NCI-H146 treated with DMSO at 0.1 percent for 48 hours (cell line): ENCODE data around the gene SIN3B.

Experiments
- DNase-seq: peaks from one replicate; lab custom pipeline; 2025; ENCODE audit not compliant: unreplicated experiment; lab: John Stamatoyannopoulos, UW

SIN3B gene

DNA sequence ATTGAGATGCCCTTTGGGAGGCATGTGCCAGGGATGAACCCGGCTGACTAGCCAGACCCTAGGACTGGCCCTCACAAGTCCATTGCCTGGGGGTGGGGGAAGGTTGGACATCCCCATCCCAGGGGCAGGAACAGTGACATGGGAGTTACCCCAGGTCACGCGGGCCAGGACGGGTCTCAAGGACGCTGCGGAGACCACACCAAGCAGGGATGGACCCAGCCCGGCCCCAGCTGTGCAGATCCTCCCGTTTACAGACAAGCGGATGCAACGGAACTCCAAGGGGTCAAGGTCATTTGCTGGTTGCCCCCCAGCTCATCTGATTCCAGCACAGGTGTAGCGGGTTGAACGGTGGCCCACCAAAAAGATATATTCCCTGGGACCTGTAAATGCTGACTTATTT lies 79.6 kb downstream of the SIN3B start:
- DNase-seq: no peak

DNA sequence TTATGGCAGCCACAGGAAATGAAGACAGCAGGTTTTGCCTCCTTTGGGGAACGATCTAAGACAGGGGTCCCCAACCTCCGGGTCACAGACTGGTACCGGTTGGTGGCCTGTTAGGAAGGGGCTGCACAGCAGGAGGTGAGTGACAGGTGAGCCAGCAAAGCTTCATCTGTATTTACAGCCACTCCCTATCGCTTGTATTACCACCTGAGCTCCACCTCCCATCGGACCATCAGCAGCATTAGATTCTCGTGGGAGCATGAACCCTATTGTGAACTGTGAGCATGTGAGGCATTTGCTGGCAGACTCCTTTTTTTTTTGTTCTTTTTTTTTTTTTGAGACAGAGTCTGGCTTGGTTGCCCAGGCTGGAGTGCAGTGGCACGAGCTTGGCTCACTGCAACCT lies 81.8 kb downstream of the SIN3B start:
- no peak for DNase-seq

DNA sequence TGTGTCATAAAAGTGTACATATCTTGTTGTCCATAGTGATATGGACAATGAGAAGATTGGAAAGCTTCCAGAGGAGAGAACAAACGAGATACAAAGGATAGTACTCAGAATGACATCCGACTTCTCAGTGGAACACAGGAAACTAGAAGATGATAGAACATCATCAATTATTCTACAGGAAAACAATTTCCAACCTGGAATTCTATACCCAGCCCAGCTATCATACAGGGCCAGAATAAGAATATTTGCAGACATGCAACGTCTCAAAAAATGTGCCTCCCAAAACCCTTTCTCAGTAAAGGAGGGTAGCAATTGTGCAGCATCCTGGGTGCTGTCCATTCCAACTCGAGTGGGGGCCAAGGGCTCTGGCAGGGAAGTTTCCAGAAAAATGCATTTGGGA lies 83.6 kb downstream of the SIN3B start:
- no peak for DNase-seq

DNA sequence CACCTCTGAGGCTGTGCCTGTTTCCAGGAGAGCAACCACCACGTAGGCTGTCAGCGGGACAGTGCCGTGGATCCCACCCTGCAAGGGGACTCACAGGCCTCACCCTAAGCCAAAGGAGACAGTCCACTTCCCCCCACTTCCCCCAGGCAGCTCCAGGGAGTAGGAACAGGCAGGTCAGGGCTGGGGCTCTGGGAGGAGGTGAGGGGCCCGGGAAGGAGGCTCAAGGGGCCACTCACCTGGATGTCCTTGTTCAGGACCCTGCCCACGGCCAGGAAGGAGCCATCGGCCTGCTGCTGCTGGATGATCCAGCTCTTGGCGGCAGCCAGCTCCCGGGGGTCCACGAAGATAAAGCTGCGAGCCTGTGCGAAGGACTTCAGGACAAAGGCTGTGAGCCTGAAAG lies 85.2 kb downstream of the SIN3B start:
- DNase-seq: no peak

DNA sequence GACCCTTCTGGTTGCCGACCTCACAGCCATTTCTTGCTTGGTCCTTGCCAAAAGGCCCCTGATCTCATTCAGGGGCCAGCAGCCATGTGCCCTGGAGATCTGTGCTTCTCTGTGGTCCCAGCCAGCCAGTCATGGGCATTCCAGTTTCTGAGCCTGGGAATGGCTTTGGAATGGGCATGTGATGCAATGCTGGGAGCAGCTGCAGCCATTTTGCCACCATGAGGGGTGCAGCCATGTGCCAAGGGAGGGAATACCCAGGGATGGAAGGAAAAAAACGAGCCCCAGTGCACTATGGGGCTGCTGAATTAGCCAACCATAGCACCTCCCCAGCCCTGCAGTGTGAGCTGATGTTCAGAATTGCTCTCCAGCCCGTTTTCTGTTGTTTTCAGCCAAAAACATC lies 85.9 kb downstream of the SIN3B start:
- no peak for DNase-seq

DNA sequence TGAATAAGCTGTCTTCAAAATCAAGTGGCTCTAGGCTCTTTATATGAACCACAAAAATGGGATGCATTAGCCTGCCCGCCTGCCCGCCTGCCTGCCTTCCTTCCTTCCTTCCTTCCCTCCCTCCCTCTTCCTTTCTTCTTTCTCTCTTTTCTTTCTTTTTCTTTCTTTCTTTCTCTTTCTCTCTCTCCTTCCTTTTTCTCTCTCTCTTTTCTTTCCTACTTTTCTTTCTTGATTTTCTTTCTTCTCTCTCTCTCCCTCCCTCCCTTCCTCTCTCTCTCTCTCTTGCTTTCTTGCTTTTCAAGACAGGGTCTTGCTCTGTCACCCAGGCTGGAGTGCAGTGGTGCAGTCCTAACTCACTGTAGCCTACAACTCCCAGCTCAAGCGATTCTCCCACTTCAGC lies 86.5 kb downstream of the SIN3B start:
- DNase-seq: no peak

DNA sequence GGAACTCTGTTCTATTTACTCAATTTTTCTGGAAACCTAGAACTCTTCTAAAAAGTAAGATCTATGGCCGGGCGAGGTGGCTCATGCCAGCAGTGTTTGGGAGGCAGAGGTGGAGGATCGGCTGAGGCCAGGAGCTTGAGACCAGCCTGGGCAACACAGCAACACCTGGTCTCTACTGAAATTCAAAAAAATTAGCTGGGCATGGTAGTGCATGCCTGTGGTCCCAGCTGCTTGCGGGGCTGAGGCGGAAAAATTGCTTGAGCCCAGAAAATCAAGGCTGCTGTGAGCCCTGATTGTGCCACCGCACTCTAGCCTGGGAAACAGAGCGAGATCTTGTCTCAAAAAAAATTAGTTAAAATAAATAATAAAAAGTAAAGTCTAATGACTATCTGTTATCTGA lies 88.2 kb downstream of the SIN3B start:
- DNase-seq: no peak

DNA sequence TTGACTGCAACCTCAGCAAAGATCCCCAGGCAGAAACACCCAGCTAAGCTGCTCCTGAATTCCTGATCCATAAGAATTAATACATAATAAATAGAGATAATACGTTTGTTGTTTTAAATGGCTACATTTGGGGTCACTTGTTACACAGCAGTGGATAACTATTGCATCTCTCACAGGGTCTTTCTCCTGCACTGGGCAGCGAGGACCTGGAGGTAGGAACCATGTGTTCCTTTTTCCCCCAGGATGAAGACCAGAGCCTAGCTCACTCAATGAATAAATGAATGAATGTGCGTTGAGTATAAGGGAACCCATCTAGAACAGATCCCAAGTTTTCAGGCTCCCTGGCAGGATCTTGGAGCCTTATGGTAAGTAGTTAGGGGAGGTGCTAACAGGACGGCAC lies 90.3 kb downstream of the SIN3B start:
- DNase-seq: no peak

DNA sequence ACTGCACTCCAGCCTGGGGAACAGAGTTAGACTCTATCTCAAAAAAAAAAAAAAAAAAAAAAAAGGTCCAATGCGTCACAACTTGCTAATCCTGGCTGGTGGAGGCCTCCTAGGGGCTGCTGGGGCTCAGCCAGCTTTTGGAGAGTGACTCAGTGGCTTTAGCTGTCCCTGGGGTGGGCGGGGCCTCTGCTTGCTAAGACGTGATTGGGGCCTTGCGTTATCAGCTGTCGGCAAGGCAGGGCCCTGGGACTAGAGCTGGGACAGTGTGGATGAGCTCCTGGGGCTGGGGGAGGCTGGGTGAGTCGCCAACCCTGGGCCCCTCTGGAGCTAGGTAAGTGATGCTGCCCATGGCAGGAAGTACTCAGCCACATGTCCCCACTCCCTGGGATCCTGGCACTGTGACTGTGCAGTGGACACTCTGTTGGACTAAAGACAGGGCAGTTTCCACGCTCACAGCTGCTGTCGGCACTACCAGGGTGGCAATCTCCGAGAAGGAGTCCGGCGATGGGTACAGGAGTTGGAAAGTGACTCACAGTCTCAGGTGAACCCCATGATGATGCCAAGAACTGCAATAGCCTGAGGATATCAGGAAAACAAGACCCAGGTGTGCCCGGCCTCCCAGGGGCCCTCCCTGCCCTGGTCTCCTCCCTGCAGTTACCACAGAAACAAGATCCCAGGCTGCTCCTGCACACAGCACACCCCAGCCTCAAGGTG lies 91.8 kb downstream of the SIN3B start:
- DNase-seq: no peak

DNA sequence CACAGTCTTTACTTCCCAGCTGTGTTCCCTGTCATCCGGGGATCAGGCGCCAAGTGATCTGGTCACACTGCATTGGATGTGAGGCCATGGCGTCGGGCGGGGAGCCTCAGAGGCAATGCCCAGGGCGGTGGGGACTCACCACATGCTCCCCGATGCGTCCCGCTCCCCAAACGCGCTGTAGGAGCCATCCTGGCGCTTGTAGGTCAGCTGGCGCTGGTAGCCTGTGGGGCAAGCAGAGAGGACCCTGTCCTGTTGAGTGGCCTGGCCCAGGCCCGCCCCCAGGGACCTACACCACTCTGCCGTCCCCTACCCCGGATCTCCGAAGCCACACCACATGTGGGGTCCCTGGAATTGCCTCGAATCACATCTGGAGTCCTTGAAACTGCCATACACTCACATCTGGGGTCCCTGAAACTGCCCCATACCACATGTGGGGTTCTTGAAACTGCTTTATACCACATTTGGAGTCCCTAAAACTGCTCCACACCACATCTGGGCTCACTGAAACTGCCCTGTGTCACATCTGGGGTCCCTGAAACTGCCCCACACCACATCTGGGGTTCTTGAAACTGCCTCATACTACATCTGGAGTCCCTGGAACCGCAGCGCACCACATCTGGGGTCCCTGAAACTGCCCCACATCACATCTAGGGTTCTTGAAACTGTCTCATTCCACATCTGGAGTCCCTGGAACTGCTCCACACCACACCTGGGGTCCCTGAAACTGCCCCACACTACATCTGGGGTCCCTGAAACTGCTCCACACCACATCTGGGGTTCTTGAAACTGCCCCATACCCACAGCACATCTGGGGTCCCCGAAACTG lies 92.8 kb downstream of the SIN3B start:
- DNase-seq: no peak

DNA sequence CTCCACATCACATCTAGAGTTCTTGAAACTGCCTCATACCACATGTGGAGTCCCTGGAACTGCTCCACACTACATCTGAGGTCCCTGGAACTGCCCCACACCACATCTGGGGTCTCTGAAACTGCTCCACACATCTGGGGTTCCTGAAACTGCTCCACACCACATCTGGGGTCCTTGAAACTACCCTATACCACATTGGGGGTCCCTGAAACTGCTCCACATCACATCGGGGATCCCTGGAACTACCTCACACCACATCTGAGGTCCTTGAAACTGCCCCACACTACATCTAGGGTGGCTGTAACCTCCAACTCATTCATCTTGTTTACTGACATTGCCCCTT lies 93.4 kb downstream of the SIN3B start:
- no peak for DNase-seq

DNA sequence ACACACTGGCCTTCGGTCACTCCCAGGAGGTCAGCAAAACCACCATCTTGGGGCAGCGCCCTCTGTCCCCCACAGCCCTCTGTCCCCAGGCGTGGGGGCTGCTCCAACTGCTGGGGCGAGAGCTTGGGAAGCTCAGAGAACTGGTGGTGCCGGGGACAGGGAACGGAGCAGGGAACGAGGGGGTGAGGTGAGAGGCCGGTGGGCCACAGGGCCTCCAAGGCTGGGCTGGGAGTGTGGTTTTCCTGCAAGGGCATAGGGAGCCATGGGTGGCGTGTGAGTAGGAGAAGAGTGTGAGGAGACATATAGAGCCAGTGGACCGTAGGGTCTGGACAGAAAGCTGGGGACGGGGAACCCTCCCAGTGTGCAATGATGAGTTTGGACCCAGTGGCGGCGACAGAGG lies 93.8 kb downstream of the SIN3B start:
- no peak for DNase-seq

DNA sequence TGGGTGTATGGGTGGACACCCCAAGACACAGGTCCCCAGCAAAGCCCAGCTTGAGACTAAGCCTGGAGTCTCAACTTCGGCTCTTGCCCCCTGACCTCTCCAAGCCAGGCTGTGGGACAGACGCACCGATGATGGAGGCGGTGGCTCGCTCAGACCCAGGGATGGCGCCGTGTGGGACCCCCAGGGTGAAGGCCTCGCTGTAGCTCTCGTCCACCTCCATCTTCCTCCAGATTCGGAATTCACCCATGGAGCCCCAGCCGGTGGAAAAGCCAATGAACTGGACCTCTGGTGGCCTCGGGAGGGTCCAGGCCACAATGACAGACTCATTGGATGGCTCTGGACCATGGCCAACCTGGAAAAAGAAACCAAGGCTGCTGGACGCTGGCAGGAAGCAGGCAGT lies 98.7 kb downstream of the SIN3B start:
- no peak for DNase-seq

DNA sequence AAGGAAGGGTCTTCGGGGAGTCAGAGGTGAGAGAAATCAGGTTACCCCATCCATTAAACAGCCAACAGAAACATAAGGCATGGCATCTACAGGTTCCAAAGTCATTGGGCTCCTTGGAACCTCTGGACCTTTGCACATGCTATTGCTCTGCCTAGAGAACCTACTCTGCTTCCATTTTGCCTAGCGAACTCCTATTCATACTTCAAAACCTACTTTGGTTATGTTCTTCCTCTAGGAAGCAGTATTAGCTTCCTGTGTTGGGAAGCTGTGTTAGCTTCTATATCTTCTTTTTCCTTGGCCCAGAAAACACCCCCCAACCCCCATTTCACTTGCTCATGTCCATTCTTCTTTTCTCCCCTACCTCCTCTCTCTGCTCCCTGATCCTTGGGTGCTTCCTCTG lies 99.2 kb downstream of the SIN3B start:
- no peak for DNase-seq

DNA sequence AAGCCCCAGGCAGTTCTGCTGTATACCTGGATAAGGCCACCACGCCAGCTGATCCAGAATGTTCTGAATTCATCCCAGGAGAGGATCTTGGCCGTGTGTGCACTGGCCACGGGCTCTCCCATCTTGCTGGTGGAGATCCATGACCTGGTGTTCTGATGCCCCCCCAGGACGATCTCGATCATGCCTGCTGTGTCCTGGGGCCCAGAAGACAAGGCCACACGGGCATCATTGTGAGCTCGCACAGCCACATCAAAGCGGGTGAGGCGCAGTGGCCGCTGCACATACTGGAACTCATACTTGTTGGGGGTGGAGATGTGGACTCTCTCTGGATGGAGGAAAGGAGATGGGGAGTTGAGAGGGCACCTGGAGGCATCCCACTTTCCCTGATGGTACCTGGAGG lies 99.7 kb downstream of the SIN3B start:
- DNase-seq: no peak
